GM10248 (cell line): ENCODE data around the gene WNT2.

Experiments used
- CTCF ChIA-PET: fragments of 300-600 bp; sonication (Branson Sonifier 250); formaldehyde crosslinking; extraction: SDS; loops from one replicate; lab custom pipeline; 2021; ENCODE audit warnings: antibody characterized with exemption; lab: Yijun Ruan, JAX
- POLR2A ChIA-PET: fragments of 350-650 bp; sonication (Branson Sonifier 250); formaldehyde crosslinking; extraction: SDS; loops from one replicate; lab custom pipeline; 2020; ENCODE audit warnings: antibody characterized with exemption; lab: Yijun Ruan, JAX
- DNase-seq: peaks from one replicate; pipeline ENCODE4 v3.0.0; 2012; ENCODE audit errors: extremely low spot score
- TF ChIP-seq, protein P1 (sequence below): IDR thresholded peaks from 2 replicates; pipeline ENCODE4 v1.5.1; 2012; ENCODE audit warnings: mild to moderate bottlenecking, low read depth; ENCODE audit errors: extremely low read depth, missing control alignments, control extremely low read depth

WNT2 gene

DNA sequence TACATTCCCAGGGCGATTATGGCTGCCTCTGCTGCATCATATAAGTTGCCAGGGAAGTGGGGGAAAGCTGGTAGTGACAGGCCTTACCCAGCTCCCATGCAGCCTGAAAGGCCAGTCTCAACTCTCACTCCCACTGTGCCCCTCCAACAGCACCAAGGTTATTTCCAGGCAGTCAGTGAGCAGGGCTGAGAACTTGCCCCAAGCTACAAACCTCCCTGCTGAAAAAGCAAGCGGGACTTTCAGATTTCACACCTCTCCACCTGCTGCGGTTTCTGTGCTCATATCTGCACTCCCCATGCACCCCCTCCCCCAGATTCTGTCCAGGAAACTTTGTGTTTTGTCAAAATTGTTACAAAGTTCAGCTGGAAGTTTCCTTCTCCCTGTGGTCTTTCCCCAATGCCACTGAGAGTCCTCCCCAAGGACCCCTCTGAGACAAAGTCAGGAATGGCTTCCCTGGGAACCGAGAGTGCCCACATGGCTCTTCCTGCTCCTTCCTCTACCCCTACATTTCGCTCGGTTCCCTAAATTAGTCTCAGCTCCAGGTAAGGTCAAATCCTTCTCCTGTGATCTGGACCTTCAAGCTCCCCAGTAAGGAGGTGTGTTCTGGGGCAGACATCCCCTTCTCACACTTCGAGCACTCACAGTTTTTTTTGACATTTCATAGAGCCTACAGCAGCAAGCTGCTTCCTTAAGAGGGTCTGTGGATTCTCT, 25.3 kb upstream of the WNT2 start:
- ChIA-PET CTCF (interaction anchor here (0.9 to 2.5 kb wide), 6 partner anchors 13 to 135 kb away, joined by 3 to 6 read pairs (median 4); no protein-coding TSS in a partner anchor), POLR2A (interaction anchor here (1.4 kb wide), 1 partner anchor 10 kb away, joined by 3 read pairs; no protein-coding TSS in a partner anchor)
- TF ChIP-seq, protein P1, sequence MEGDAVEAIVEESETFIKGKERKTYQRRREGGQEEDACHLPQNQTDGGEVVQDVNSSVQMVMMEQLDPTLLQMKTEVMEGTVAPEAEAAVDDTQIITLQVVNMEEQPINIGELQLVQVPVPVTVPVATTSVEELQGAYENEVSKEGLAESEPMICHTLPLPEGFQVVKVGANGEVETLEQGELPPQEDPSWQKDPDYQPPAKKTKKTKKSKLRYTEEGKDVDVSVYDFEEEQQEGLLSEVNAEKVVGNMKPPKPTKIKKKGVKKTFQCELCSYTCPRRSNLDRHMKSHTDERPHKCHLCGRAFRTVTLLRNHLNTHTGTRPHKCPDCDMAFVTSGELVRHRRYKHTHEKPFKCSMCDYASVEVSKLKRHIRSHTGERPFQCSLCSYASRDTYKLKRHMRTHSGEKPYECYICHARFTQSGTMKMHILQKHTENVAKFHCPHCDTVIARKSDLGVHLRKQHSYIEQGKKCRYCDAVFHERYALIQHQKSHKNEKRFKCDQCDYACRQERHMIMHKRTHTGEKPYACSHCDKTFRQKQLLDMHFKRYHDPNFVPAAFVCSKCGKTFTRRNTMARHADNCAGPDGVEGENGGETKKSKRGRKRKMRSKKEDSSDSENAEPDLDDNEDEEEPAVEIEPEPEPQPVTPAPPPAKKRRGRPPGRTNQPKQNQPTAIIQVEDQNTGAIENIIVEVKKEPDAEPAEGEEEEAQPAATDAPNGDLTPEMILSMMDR: no peak
- peak; percentile 24 for DNase-seq

DNA sequence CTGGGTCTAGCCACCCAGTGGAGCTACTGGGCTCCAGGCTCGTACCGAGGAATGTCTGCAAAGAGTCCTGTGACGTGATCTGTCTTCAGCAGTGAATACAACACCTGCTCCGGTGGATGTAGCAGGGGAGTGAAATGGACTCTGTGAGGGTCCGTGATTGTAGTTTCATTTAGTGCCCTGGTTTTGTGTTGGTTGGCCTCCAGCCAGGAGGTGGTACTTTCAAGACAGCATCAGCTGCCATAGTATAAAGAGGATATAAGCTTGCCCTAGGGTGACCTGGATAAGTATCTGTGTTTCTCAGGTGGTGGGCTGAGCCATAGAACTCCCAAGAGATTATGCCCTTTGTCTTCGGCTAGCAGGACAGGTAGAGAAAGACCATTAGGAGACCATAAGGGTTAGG, 24.6 kb upstream of the WNT2 start:
- DNase-seq: no peak
- ChIA-PET CTCF (interaction anchor here (0.9 to 2.5 kb wide), 6 partner anchors 13 to 417 kb away, joined by 3 to 6 read pairs (median 4); no protein-coding TSS in a partner anchor), POLR2A (interaction anchor here (1.4 kb wide), 1 partner anchor 10 kb away, joined by 3 read pairs; no protein-coding TSS in a partner anchor)
- TF ChIP-seq, protein P1: no peak

DNA sequence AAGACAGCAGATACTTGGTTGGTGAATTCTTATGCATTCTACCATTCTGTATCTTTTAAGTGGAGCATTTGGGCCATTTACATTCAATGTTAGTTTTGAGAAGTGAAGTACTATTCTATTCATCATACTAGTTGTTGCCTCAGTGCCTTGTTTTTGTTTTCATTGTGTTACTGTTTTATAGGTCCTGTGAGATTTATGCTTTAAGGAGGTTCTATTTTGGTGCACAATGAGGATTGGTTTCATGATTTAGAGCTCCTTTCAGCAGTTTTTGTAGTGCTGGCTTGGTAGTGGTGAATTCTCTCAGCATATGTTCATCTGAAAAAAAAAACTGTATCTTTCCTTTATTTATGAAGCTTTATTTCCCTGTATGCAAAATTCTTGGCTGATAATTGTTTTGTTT, 23.3 kb upstream of the WNT2 start:
- POLR2A ChIA-PET: no interaction called here
- CTCF ChIA-PET: interaction anchor here (1.0 to 2.5 kb wide), 7 partner anchors 8 to 415 kb away, joined by 3 to 6 read pairs (median 4); no protein-coding TSS in a partner anchor
- DNase-seq: no peak
- TF ChIP-seq, protein P1: no peak

DNA sequence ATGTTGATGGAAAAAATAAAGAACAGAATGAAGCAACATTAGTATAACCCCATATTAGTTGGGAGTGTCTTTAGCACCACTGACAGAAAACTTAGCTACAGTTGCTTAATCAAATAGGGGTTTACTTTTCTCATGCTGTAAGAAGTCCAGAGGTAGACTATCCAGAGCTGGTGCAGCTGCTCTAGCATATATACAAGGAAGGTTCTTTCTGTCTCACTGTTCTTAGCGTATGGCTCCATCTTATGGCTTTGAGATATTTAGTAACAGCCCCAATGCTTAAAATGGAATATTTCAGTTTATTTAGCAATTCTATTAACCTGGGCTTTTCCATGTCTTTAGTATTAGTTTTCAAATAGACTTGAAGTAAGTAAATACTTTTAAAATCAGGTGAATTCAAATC, 15.2 kb upstream of the WNT2 start:
- TF ChIP-seq, protein P1: no peak
- ChIA-PET POLR2A (interaction anchor here (1.3 kb wide), 1 partner anchor 9 kb away, joined by 3 read pairs; no protein-coding TSS in a partner anchor), CTCF (interaction anchor here (1.3 to 3.0 kb wide), 5 partner anchors 8 to 125 kb away, joined by 3 to 12 read pairs (median 4); no protein-coding TSS in a partner anchor)
- DNase-seq: no peak

DNA sequence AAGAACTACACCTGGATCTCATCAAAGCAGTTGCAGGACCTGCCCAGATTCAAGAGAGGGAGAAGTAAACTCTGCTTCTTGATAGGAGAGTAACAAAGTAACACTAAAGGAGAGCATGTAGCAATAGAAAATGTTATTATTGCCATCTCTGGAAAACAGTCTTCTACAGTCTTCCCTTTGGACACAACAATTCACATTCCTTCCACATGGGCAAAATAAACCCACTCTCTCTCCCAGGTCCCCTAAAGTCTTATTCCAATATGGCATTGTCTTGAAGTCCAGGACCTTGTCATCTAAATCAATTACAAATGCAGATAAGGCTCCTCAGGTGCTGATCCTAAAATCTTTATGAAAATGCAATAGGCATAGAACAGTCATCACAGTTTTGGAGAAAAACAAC, 10.3 kb upstream of the WNT2 start:
- no peak for DNase-seq
- ChIA-PET POLR2A (no interaction called here), CTCF (no interaction called here)
- TF ChIP-seq, protein P1: no peak

DNA sequence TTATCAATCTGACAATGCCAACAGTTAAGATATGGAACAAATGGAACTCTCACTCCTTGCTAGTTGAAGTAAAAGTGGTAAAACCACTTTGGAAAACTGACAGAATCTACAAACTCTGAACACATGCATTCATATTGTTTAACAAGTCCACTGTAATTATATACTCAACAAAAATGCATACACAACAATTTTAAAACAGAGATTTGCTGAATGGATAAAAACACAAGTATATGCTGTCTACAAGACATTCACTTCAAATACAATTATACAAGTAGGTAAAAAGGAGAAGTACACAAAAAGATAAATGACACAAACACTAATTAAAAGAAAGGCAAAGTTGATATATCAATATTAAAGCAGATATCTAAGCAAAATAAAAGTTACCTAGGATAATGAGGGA, 9.2 kb upstream of the WNT2 start:
- ChIA-PET CTCF (no interaction called here), POLR2A (no interaction called here)
- DNase-seq: no peak
- TF ChIP-seq, protein P1: no peak
